ENCODE measurements around the gene CMSS1. TPM values are rescaled to one million over a fixed set of nuclear protein-coding genes. Genes with fewer than 3 reads are reported as not detected.

The CMSS1 gene
- total RNA-seq, 1 donor: 27.8 TPM

DNA sequence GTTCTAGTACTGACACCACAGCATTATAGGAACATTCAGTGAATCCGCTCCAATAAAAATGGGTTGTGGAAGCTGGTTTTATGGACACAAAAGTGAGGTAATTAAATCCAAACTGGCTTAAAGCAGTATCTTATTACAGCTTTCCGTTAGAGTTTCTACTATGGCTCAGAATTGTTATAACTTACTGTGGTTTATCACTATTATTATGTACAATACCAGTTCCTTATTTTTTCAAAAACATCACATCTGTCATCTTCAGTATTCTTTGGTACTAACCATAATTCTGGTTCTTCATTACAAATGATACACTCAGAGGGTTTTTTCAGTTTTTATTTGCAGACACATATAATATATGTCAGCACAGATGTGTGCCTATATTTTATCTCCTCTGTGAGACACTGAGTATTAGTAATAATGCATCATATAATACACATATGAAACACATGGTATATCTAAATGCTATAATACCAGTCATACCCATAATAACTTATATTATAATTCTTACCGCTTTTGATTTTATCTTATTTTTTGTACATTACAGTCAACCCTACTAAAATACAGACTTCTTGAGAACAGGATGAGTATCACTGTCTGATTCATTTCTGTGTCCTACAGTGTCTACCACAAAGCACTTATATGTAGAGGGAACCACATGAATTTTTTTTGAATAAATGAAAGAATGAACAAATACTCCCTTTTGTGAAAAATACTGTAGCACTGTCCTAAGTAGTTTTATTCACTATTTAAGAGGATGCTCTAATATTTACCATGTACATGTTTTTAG is 39.0 kb downstream of the CMSS1 start:
- H3K4me3 ChIP-seq (ENCODE audit: low read depth, low read length): no peak overlapping the region
- DNase-seq (ENCODE audit: low read depth): no peak
- TF ChIP-seq, protein P1, sequence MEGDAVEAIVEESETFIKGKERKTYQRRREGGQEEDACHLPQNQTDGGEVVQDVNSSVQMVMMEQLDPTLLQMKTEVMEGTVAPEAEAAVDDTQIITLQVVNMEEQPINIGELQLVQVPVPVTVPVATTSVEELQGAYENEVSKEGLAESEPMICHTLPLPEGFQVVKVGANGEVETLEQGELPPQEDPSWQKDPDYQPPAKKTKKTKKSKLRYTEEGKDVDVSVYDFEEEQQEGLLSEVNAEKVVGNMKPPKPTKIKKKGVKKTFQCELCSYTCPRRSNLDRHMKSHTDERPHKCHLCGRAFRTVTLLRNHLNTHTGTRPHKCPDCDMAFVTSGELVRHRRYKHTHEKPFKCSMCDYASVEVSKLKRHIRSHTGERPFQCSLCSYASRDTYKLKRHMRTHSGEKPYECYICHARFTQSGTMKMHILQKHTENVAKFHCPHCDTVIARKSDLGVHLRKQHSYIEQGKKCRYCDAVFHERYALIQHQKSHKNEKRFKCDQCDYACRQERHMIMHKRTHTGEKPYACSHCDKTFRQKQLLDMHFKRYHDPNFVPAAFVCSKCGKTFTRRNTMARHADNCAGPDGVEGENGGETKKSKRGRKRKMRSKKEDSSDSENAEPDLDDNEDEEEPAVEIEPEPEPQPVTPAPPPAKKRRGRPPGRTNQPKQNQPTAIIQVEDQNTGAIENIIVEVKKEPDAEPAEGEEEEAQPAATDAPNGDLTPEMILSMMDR (IDR thresholded peaks at IDR 0.05; ENCODE audit: insufficient read depth, low read length): no peak

DNA sequence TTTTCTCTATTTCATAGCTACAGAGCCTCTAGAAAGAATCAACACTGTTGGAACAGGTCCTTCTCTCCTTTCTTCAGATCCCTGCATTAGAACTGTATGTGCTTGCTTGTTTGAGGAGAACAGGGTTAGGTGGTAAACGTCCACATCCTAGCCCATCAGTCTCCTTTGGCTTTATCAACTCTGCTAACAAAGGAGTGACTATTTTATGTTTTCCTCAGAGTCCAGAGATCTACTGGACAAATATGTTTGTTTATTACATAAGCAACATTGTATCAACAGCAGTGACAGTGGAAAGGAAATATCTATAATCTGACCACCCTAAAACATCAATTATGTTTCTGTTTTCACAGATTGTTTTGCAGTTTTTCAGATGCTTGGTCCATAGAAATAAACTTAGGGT is 39.6 kb downstream of the CMSS1 start:
- no peak for DNase-seq (ENCODE audit: low read depth)
- TF ChIP-seq, protein P1 (IDR thresholded peaks at IDR 0.05; ENCODE audit: insufficient read depth, low read length): no peak
- no peak overlapping the region for H3K4me3 ChIP-seq (ENCODE audit: low read depth, low read length)

DNA sequence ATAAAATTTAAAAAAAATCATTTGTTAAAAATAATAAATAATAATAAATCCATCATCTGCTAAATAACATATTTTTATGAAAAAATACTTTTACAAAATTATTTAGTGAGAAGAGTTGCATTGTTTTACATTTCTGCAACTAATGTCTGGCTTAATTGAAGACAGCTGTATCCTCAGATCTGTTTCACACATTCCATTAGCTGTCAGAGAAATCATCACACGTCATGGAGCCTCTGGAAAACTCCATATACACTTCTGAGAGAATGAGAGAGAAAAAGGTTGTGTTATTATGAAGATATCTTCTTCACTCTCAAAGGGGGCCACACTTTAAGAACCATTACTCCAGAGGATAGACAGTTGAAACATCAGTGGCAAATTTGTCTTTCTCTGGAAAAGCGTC is 40.8 kb downstream of the CMSS1 start:
- no peak for DNase-seq (ENCODE audit: low read depth)
- no peak overlapping the region for H3K4me3 ChIP-seq (ENCODE audit: low read depth, low read length)
- TF ChIP-seq, protein P1 (IDR thresholded peaks at IDR 0.05; ENCODE audit: insufficient read depth, low read length): no peak

DNA sequence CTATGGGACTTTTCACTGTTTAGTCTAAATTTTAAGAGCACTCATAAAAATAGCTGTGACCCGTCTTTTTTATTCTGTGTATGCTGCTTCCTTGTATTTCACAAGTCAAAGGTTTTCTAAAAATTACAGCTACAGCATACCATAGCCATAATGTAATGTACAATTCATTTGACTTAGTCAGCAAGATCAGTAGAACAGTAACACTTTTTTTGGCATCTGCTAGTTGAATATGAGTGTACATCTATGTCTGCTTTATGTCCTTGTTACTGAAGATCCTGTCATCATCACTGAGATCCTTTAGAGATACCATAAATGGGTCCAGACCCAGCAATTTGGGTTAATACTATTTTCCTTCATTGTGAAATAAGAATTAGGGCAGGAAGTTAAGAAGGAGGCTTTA is 42.2 kb downstream of the CMSS1 start:
- peak; percentile 96 for DNase-seq (ENCODE audit: low read depth)
- TF ChIP-seq, protein P1 (IDR thresholded peaks at IDR 0.05; ENCODE audit: insufficient read depth, low read length): no peak
- no peak overlapping the region for H3K4me3 ChIP-seq (ENCODE audit: low read depth, low read length)

DNA sequence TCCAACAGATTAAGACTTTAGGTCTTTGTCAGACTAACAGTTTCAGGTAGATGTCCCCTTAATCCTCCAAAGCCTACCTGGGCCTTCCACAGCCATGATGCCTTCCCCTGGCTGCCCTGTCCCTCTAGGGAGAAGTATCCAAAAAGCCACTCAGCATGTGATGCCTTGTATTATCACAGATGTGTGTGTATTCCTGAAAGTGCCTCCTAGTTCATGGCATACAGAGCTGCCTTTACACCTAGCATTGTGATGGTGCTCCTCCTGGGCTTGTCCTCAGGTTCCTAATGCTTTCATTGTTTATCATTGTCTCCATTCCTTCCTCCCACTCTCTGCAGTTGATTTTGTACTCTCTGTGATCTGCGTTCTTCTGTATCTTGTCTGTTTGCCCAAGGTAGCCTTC is 43.6 kb downstream of the CMSS1 start:
- H3K4me3 ChIP-seq (ENCODE audit: low read depth, low read length): no peak overlapping the region
- TF ChIP-seq, protein P1 (IDR thresholded peaks at IDR 0.05; ENCODE audit: insufficient read depth, low read length): no peak
- no peak for DNase-seq (ENCODE audit: low read depth)

DNA sequence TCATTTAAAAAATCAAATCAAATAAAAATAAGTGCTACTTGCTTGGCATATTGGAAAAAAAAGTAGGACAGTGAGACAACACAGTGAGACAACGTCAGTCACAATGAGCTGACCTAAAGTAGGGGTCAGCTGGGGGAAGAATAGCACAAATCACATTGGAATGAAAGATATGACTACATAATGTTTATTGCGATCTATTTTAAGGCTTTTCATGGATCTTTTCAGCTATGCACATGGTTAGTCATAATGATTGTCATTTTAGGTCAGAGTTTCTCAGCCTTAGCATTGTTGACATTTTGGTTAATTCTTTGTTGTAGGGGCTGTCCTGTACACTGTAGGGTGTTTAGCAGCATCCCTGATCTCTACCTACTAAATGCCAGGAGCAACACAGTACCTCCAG is 44.5 kb downstream of the CMSS1 start:
- TF ChIP-seq, protein P1 (IDR thresholded peaks at IDR 0.05; ENCODE audit: insufficient read depth, low read length): no peak
- no peak for DNase-seq (ENCODE audit: low read depth)
- H3K4me3 ChIP-seq (ENCODE audit: low read depth, low read length): no peak overlapping the region

DNA sequence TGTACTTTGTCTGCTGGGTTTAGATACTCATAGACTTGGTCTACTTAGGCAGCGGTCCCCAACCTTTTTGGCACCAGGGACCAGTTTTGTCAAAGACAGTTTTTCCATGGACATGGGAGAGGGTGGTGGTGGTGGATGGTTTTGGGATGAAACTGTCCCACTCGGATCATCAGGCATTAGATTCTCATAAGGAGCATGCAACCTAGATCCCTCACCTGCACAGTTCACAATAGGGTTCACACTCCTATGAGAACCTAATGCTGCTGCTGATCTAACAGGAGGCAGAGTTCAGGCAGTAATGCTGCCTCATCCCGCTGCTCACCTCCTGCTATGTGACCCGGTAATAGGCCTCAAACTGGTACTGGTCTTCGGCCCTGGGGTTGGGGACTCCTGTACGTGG is 45.3 kb downstream of the CMSS1 start:
- TF ChIP-seq, protein P1 (IDR thresholded peaks at IDR 0.05; ENCODE audit: insufficient read depth, low read length): no peak
- H3K4me3 ChIP-seq (ENCODE audit: low read depth, low read length): no peak overlapping the region
- no peak for DNase-seq (ENCODE audit: low read depth)
